Sigmoid colon (tissue), 7 donors: ENCODE results near the gene LETM1. TPM values are rescaled to one million over a fixed set of nuclear protein-coding genes. Genes with fewer than 3 reads are reported as not detected.
A peak's percentile ranks its signal among the peaks of the same experiment; 100 is the strongest.

Experiments
- DNase-seq: peaks from one replicate; pipeline ENCODE4 v3.0.0-alpha.2; 2019
- H3K27ac ChIP-seq, 4 donors: fragments of 200-600 bp; sonication (generic); one replicate each; pipeline ENCODE4 v1.5.1; 2016 to 2019; ENCODE audit warnings: mild to moderate bottlenecking in 1 of 4
- H3K27me3 ChIP-seq, 3 donors: fragments of 200-600 bp; sonication (generic); one replicate each; pipeline ENCODE4 v1.5.1; 2019; ENCODE audit warnings: mild to moderate bottlenecking in 1 of 3
- H3K36me3 ChIP-seq, 4 donors: fragments of 200-600 bp; sonication (generic); one replicate each; pipeline ENCODE4 v1.5.1; 2016 to 2019
- H3K4me1 ChIP-seq, 4 donors: fragments of 200-600 bp; sonication (generic); one replicate each; pipeline ENCODE4 v1.5.1; 2017 to 2019
- H3K4me3 ChIP-seq, 4 donors: fragments of 200-600 bp; sonication (generic); one replicate each; pipeline ENCODE4 v1.5.1; 2017 to 2019; ENCODE audit warnings: mild to moderate bottlenecking in 2 of 4, moderate library complexity in 1 of 4
- H3K9me3 ChIP-seq, 4 donors: fragments of 200-600 bp in 3 of 4; sonication (generic) in 3 of 4; one replicate each; pipeline versions ENCODE4 v1.5.1 to v1.6.1; 2013 to 2019
- EP300 ChIP-seq, 4 donors: sonication (generic); formaldehyde crosslinking; IDR thresholded peaks; one replicate each; pipeline ENCODE4 v1.6.1; 2017; ENCODE audit warnings: antibody characterized with exemption in 4 of 4
- POLR2A ChIP-seq, 2 donors: fragments of 450-650 bp; IDR thresholded peaks; one replicate each; pipeline ENCODE4 v1.6.1; 2016; ENCODE audit warnings: antibody characterized with exemption in 2 of 2, mild to moderate bottlenecking in 2 of 2, moderate library complexity in 2 of 2
- POLR2AphosphoS5 ChIP-seq, 4 donors: sonication (generic); formaldehyde crosslinking; IDR thresholded peaks; one replicate each; pipeline ENCODE4 v1.6.1; 2017; ENCODE audit warnings: antibody characterized with exemption in 4 of 4
- WGBS, 2 donors: extraction: QIAGEN DNeasy Blood & Tissue Kit; methylation state at CpG; one replicate each; pipeline ENCODE4 v1.1.7; 2013; 5-methylcytosine and 5-hydroxymethylcytosine counted together
- intact Hi-C: fragments of 100-400 bp; cut with DNase I; formaldehyde crosslinking; loops from one replicate; pipeline ENCODE4 v1.15.1; 2023
- polyA plus RNA-seq, 3 donors: library from polyadenylated mRNA; stranded (reverse); fragments of 200-250 nt; gene quantifications; one replicate each; pipeline ENCODE4 v1.2.3, GENCODE V29; 2013
- total RNA-seq, 4 donors: library from RNA; depleted of rRNA; stranded (reverse); fragments of >200 nt; gene quantifications; one replicate each; pipeline ENCODE4 v1.1.0, GENCODE V29; 2016
- TF ChIP-seq, protein P1 (sequence below), 4 experiments: fragments of 450-650 bp in 3 of 4; fragments of 200-600 bp in 1 of 4; IDR thresholded peaks; one replicate each; pipeline ENCODE4 v1.5.1; 2016 to 2019; ENCODE audit warnings: antibody characterized with exemption in 4 of 4, mild to moderate bottlenecking in 3 of 4, moderate library complexity in 2 of 4
- donor health status: healthy with polysubstance abuse.
- donor health status: Bipolar disorder and iron deficiency.
- donor health status: healthy.

LETM1 gene
- total and polyA plus RNA-seq, 7 donors: 11.4 to 91.6 (median 18.6) TPM

GRCh38 chr4:1898681-1899080 is 42.7 kb upstream of the LETM1 start:
- Histone ChIP-seq H3K4me3 (no peak overlapping the region), H3K4me1 (no peaks in the 10 kb centered on the region), H3K27me3 (no peaks in the 10 kb centered on the region), H3K36me3 (peaks cover 0 to 27% (median 10%) of the 10 kb centered on the region in 4 donors), H3K27ac (no peak overlapping the region), H3K9me3 (no peaks in the 10 kb centered on the region)
- TF ChIP-seq POLR2A (IDR thresholded peaks at IDR 0.05) (no peak), EP300 (IDR thresholded peaks at IDR 0.05) (no peak), POLR2AphosphoS5 (IDR thresholded peaks at IDR 0.05) (no peak)
- TF ChIP-seq, protein P1, sequence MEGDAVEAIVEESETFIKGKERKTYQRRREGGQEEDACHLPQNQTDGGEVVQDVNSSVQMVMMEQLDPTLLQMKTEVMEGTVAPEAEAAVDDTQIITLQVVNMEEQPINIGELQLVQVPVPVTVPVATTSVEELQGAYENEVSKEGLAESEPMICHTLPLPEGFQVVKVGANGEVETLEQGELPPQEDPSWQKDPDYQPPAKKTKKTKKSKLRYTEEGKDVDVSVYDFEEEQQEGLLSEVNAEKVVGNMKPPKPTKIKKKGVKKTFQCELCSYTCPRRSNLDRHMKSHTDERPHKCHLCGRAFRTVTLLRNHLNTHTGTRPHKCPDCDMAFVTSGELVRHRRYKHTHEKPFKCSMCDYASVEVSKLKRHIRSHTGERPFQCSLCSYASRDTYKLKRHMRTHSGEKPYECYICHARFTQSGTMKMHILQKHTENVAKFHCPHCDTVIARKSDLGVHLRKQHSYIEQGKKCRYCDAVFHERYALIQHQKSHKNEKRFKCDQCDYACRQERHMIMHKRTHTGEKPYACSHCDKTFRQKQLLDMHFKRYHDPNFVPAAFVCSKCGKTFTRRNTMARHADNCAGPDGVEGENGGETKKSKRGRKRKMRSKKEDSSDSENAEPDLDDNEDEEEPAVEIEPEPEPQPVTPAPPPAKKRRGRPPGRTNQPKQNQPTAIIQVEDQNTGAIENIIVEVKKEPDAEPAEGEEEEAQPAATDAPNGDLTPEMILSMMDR (IDR thresholded peaks at IDR 0.05): no peak
- intact Hi-C loops: loop anchor here (1.0 to 5.0 kb wide), 4 partner anchors 28 to 152 kb away; partner anchors contain the start of genes LETM1 and NSD2
- no peak for DNase-seq
- 76 to 88% methylated on average over 1 of the region's 1 CpG for WGBS, 2 donors

DNA sequence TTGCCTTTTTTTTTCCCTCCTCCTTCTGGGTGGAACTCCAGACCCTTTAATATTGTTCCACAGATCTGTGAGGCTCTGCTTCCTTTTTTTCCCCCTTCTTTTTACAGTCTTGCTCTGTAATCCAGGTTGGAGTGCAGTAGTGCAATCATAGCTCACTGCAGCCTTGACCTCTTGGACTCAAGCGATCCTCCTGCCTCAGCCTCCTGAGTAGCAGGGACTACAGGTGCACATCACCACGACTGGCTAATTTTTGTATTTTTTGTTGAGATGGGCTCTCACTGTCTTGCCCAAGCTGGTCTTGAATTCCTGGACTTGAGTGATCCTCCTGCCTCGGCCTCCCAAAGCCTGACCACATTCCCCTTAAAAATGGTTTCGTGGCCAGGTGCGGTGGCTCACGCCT is 42.1 kb upstream of the LETM1 start:
- H3K36me3 ChIP-seq: peaks cover 0 to 22% (median 10%) of the 10 kb centered on the region in 4 donors
- no peaks in the 10 kb centered on the region for H3K4me1 ChIP-seq
- no peaks in the 10 kb centered on the region for H3K27me3 ChIP-seq
- intact Hi-C loops: loop anchor here (2.0 to 5.0 kb wide), 3 partner anchors 27 to 86 kb away; partner anchors contain the start of genes LETM1 and NSD2
- H3K9me3 ChIP-seq: no peaks in the 10 kb centered on the region
- DNase-seq: peak; percentile 9
- no peak overlapping the region for H3K27ac ChIP-seq
- H3K4me3 ChIP-seq: no peak overlapping the region
- no peak for TF ChIP-seq POLR2AphosphoS5 (IDR thresholded peaks at IDR 0.05)
- TF ChIP-seq EP300 (IDR thresholded peaks at IDR 0.05): no peak
- TF ChIP-seq, protein P1 (IDR thresholded peaks at IDR 0.05): no peak
- no peak for TF ChIP-seq POLR2A (IDR thresholded peaks at IDR 0.05)
- 92 to 97% methylated on average over 6 of the region's 6 CpGs for WGBS, 2 donors

- no peaks in the 10 kb centered on the region for H3K9me3 ChIP-seq
- no peak overlapping the region for H3K27ac ChIP-seq
- H3K4me3 ChIP-seq: no peak overlapping the region
- 93 to 95% methylated on average over 6 of the region's 6 CpGs for WGBS, 2 donors
- TF ChIP-seq EP300 (IDR thresholded peaks at IDR 0.05) (no peak), POLR2AphosphoS5 (IDR thresholded peaks at IDR 0.05) (no peak), POLR2A (IDR thresholded peaks at IDR 0.05) (no peak)
- TF ChIP-seq, protein P1 (IDR thresholded peaks at IDR 0.05): no peak
- intact Hi-C loops: loop anchor here (5.0 kb wide), 2 partner anchors 39 to 84 kb away; partner anchors contain the start of gene LETM1
- no peaks in the 10 kb centered on the region for H3K27me3 ChIP-seq
- DNase-seq: no peak
- H3K36me3 ChIP-seq: peaks cover 0 to 12% (median 8%) of the 10 kb centered on the region in 4 donors
- H3K4me1 ChIP-seq: no peaks in the 10 kb centered on the region
Observed at GRCh38 chr4:1896658-1896991, 40.7 kb upstream of the LETM1 start.

DNA sequence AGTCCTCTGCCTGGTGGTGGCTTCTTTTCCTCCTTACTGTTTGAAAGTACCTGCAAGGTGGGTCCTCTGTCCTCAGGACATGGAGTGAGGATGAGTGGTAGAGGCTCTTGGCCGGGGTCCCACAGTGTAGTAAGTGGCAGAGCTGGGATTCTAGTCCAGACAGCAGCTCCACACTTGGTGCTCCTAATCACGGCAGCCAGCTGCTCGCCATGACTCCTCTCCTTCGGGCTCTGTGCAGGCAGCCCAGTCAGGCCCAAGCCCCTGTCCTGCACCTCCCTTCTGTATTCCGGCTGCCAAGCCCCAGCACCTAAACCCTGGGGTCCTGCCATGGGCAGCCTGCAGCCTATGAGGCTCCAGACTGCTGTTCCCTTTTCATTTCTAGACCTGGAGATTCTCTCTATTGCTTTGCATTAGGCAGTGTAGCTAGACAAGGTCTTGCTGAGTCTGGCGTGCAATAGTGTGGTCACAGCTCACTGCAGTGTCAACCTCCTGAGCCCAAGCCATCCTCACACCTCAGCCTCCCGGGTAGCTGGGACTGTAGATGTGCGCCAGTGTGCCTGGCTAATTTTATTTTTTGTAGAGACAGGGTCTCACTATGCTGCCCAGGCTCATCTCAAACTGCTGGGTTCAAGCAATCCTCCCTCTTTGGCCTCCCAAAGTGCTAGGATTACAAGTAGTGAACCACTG is 40.2 kb upstream of the LETM1 start:
- no peak for TF ChIP-seq EP300 (IDR thresholded peaks at IDR 0.05)
- Histone ChIP-seq H3K27me3 (no peaks in the 10 kb centered on the region), H3K27ac (no peak overlapping the region), H3K9me3 (no peaks in the 10 kb centered on the region), H3K4me3 (no peak overlapping the region), H3K36me3 (peaks cover 0 to 7% (median 3%) of the 10 kb centered on the region in 4 donors), H3K4me1 (no peaks in the 10 kb centered on the region)
- no peak for DNase-seq
- WGBS, 2 donors: 92 to 93% methylated on average over 8 of the region's 8 CpGs
- intact Hi-C loops: loop anchor here (5.0 kb wide), 2 partner anchors 39 to 84 kb away; partner anchors contain the start of gene LETM1

- 82 to 92% methylated on average over 11 of the region's 11 CpGs for WGBS, 2 donors
- intact Hi-C loops: no loop called here
Observed at GRCh38 chr4:1890979-1891570, 35.1 kb upstream of the LETM1 start.

More at GRCh38 chr4:1890979-1891570, 35.1 kb upstream of the LETM1 start:
- DNase-seq: no peak
- Histone ChIP-seq H3K36me3 (no peaks in the 10 kb centered on the region), H3K4me1 (peaks cover 0 to 5% (median 0%) of the 10 kb centered on the region in 4 donors), H3K9me3 (no peaks in the 10 kb centered on the region), H3K27ac (no peak overlapping the region), H3K27me3 (no peaks in the 10 kb centered on the region), H3K4me3 (no peak overlapping the region)
- TF ChIP-seq POLR2A (IDR thresholded peaks at IDR 0.05) (no peak), EP300 (IDR thresholded peaks at IDR 0.05) (no peak), POLR2AphosphoS5 (IDR thresholded peaks at IDR 0.05) (no peak)
- TF ChIP-seq, protein P1 (IDR thresholded peaks at IDR 0.05): no peak
